GM18498 (cell line): ENCODE results near the gene LSM11.

Source experiments
- ATAC-seq: cut with Tn5 transposase; IDR thresholded peaks from one replicate; pipeline ENCODE4 v1.9.1; 2021; ENCODE audit warnings: mild to moderate bottlenecking, moderate library complexity; ENCODE audit not compliant: unreplicated experiment

The LSM11 gene

GRCh38 chr5:157767689-157768088 lies 24.2 kb downstream of the LSM11 start:
- no peak for ATAC-seq

GRCh38 chr5:157770665-157771064 lies 27.2 kb downstream of the LSM11 start:
- ATAC-seq = no peak

- ATAC-seq = no peak
Observed at GRCh38 chr5:157772127-157772526, 28.6 kb downstream of the LSM11 start.

GRCh38 chr5:157778121-157778805 lies 34.8 kb downstream of the LSM11 start:
- no peak for ATAC-seq

GRCh38 chr5:157779221-157779620 lies 35.7 kb downstream of the LSM11 start:
- no peak for ATAC-seq

- ATAC-seq = no peak
Observed at GRCh38 chr5:157785801-157786200, 42.3 kb downstream of the LSM11 start.

- ATAC-seq = no peak
Observed at GRCh38 chr5:157793301-157793700, 49.8 kb downstream of the LSM11 start.

- ATAC-seq = no peak
Observed at GRCh38 chr5:157799578-157799977, 56.1 kb downstream of the LSM11 start.

GRCh38 chr5:157800137-157800536 lies 56.6 kb downstream of the LSM11 start:
- ATAC-seq = no peak

- no peak for ATAC-seq
Observed at GRCh38 chr5:157802736-157803135, 59.2 kb downstream of the LSM11 start.

- no peak for ATAC-seq
Observed at GRCh38 chr5:157808043-157808442, 64.5 kb downstream of the LSM11 start.
